NCI-H128 (cell line): ENCODE data around the gene BMERB1.

Source experiments
- DNase-seq: peaks from one replicate; lab custom pipeline; 2025; ENCODE audit not compliant: unreplicated experiment; lab: John Stamatoyannopoulos, UW

BMERB1 gene

GRCh38 chr16:15607700-15608396 lies 173.5 kb downstream of the BMERB1 start:
- DNase-seq, result no peak

GRCh38 chr16:15608398-15609285 lies 174.3 kb downstream of the BMERB1 start:
- no peak for DNase-seq

- DNase-seq, result no peak
Measured at GRCh38 chr16:15609286-15609649, 174.9 kb downstream of the BMERB1 start.

GRCh38 chr16:15610369-15610871 lies 176.0 kb downstream of the BMERB1 start:
- no peak for DNase-seq

- no peak for DNase-seq
Measured at GRCh38 chr16:15611610-15612009, 177.2 kb downstream of the BMERB1 start.

- no peak for DNase-seq
Measured at GRCh38 chr16:15613676-15614075, 179.3 kb downstream of the BMERB1 start.

- no peak for DNase-seq
Measured at GRCh38 chr16:15616012-15616411, 181.6 kb downstream of the BMERB1 start.

- DNase-seq, result no peak
Measured at GRCh38 chr16:15616475-15617165, 182.2 kb downstream of the BMERB1 start.

GRCh38 chr16:15617901-15618300 lies 183.5 kb downstream of the BMERB1 start:
- no peak for DNase-seq

GRCh38 chr16:15618392-15618791 lies 184.0 kb downstream of the BMERB1 start:
- no peak for DNase-seq

- no peak for DNase-seq
Measured at GRCh38 chr16:15620611-15621195, 186.3 kb downstream of the BMERB1 start.

GRCh38 chr16:15621456-15621855 lies 187.1 kb downstream of the BMERB1 start:
- DNase-seq, result no peak

GRCh38 chr16:15621889-15622288 lies 187.5 kb downstream of the BMERB1 start:
- no peak for DNase-seq

- DNase-seq, result no peak
Measured at GRCh38 chr16:15631730-15632409, 197.5 kb downstream of the BMERB1 start.

- DNase-seq, result no peak
Measured at GRCh38 chr16:15635926-15636325, 201.5 kb downstream of the BMERB1 start.

GRCh38 chr16:15636392-15636873 lies 202.0 kb downstream of the BMERB1 start:
- DNase-seq, result no peak
